Measurements from ENCODE around the gene HOXA13. TPM values are rescaled to one million over a fixed set of nuclear protein-coding genes. Genes with fewer than 3 reads are reported as not detected.

Gene HOXA13
- total and polyA plus RNA-seq, 4 donors = 0.02 TPM; not detected in 3

GRCh38 chr7:27239387-27240014, 39.6 kb upstream of the HOXA13 start:
- H3K4me3 ChIP-seq (ENCODE audit: low read depth in 1 of 3, low read length in 3 of 3) = peak overlapping the region in 1 of 3 donors; percentile 18

More at GRCh38 chr7:27239387-27240014, 39.6 kb upstream of the HOXA13 start:
- DNase-seq (ENCODE audit: low spot score) = no peak
- no peaks in the 10 kb centered on the region for H3K9me3 ChIP-seq (ENCODE audit: control insufficient read depth in 4 of 4, low read length in 3 of 4)
- H3K4me1 ChIP-seq (ENCODE audit: control insufficient read depth in 4 of 4, insufficient read depth in 4 of 4, low read length in 3 of 4) = peaks cover 8 to 26% (median 14%) of the 10 kb centered on the region in 4 donors
- H3K27me3 ChIP-seq (ENCODE audit: control insufficient read depth in 4 of 4, insufficient read depth in 4 of 4, low read length in 3 of 4) = peaks cover 4 to 26% (median 17%) of the 10 kb centered on the region in 4 donors
- H3K36me3 ChIP-seq (ENCODE audit: control insufficient read depth in 4 of 4, insufficient read depth in 3 of 4, low read depth in 1 of 4, low read length in 3 of 4) = no peaks in the 10 kb centered on the region
- WGBS = 6% methylated on average over 55 of the region's 55 CpGs
- H3K27ac ChIP-seq (ENCODE audit: low read depth in 1 of 2, low read length in 2 of 2) = no peak overlapping the region
- no peak overlapping the region for H3K9ac ChIP-seq (ENCODE audit: low read depth in 1 of 2, low read length in 2 of 2)
- no peak for TF ChIP-seq RAD21 (IDR thresholded peaks at IDR 0.05)
- no peak for TF ChIP-seq JUND (IDR thresholded peaks at IDR 0.05)
- TF ChIP-seq RXRA (IDR thresholded peaks at IDR 0.05) = no peak
- no peak for TF ChIP-seq FOXA1 (IDR thresholded peaks at IDR 0.05)
- TF ChIP-seq, protein P1, sequence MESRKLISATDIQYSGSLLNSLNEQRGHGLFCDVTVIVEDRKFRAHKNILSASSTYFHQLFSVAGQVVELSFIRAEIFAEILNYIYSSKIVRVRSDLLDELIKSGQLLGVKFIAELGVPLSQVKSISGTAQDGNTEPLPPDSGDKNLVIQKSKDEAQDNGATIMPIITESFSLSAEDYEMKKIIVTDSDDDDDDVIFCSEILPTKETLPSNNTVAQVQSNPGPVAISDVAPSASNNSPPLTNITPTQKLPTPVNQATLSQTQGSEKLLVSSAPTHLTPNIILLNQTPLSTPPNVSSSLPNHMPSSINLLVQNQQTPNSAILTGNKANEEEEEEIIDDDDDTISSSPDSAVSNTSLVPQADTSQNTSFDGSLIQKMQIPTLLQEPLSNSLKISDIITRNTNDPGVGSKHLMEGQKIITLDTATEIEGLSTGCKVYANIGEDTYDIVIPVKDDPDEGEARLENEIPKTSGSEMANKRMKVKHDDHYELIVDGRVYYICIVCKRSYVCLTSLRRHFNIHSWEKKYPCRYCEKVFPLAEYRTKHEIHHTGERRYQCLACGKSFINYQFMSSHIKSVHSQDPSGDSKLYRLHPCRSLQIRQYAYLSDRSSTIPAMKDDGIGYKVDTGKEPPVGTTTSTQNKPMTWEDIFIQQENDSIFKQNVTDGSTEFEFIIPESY (IDR thresholded peaks at IDR 0.05) = no peak
- no peak for TF ChIP-seq ATF3 (IDR thresholded peaks at IDR 0.05)
- TF ChIP-seq HNF4G (IDR thresholded peaks at IDR 0.05) = no peak
- no peak for TF ChIP-seq TAF1 (conservative IDR thresholded peaks at IDR 0.05)
- no peak for TF ChIP-seq EGR1 (IDR thresholded peaks at IDR 0.05; ENCODE audit: low read depth in 2 of 2)
- TF ChIP-seq REST (IDR thresholded peaks at IDR 0.05) = no peak
- no peak for TF ChIP-seq SP1 (IDR thresholded peaks at IDR 0.05)
- no peak for TF ChIP-seq HNF4A (conservative IDR thresholded peaks at IDR 0.05)
- TF ChIP-seq, protein P2, sequence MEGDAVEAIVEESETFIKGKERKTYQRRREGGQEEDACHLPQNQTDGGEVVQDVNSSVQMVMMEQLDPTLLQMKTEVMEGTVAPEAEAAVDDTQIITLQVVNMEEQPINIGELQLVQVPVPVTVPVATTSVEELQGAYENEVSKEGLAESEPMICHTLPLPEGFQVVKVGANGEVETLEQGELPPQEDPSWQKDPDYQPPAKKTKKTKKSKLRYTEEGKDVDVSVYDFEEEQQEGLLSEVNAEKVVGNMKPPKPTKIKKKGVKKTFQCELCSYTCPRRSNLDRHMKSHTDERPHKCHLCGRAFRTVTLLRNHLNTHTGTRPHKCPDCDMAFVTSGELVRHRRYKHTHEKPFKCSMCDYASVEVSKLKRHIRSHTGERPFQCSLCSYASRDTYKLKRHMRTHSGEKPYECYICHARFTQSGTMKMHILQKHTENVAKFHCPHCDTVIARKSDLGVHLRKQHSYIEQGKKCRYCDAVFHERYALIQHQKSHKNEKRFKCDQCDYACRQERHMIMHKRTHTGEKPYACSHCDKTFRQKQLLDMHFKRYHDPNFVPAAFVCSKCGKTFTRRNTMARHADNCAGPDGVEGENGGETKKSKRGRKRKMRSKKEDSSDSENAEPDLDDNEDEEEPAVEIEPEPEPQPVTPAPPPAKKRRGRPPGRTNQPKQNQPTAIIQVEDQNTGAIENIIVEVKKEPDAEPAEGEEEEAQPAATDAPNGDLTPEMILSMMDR (IDR thresholded peaks at IDR 0.05; ENCODE audit: low read depth, low read length, missing input control) = no peak
- TF ChIP-seq MAX (IDR thresholded peaks at IDR 0.05) = no peak
- no peak for TF ChIP-seq NR2F2 (IDR thresholded peaks at IDR 0.05)
- no peak for TF ChIP-seq FOXA2 (IDR thresholded peaks at IDR 0.05)

Measured in liver (tissue), 9 donors.